K562 (cell line): ENCODE data around the gene GHDC.

Experiments used
- ELK1 ChIP-seq: sonication (generic); formaldehyde crosslinking; IDR thresholded peaks from 2 replicates; pipeline ENCODE4 v1.8.1; 2022; ENCODE audit warnings: missing genetic modification reagents
- MXI1 ChIP-seq: IDR thresholded peaks from 2 replicates; pipeline ENCODE4 v1.6.1; 2011; ENCODE audit warnings: low read depth, mild to moderate bottlenecking, improper control_type of control experiment, low read length
- STAG1 ChIP-seq: sonication (generic); formaldehyde crosslinking; IDR thresholded peaks from 2 replicates; pipeline ENCODE4 v1.5.0; 2020; ENCODE audit warnings: missing genetic modification reagents, borderline replicate concordance
- ZNF217 ChIP-seq: sonication (generic); formaldehyde crosslinking; IDR thresholded peaks from 2 replicates; pipeline ENCODE4 v1.8.0; 2022; ENCODE audit warnings: mild to moderate bottlenecking, missing genetic modification reagents

GRCh38 chr17:42227849-42228700, 33.8 kb upstream of the GHDC start:
- TF ChIP-seq STAG1 (CRISPR knock-in tag) (no peak), ZNF217 (CRISPR knock-in tag) (no peak), ELK1 (CRISPR knock-in tag) (no peak), MXI1 (no peak)
